HEK293 (cell line): ENCODE data around the gene GGN.

Experiments used
- CTCF ChIA-PET: fragments of 350-600 bp; formaldehyde crosslinking; extraction: SDS; loops from one replicate; lab custom pipeline; 2021; ENCODE audit warnings: antibody characterized with exemption; lab: Yijun Ruan, JAX
- POLR2A ChIA-PET: fragments of 300-600 bp; formaldehyde crosslinking; extraction: SDS; loops from one replicate; lab custom pipeline; 2020; ENCODE audit warnings: antibody characterized with exemption, inconsistent platforms; lab: Yijun Ruan, JAX
- H3K27ac ChIP-seq: fragments of 200-500 bp; sonication (Bioruptor generic); 2 replicates; pipeline ENCODE4 v1.5.1; 2014; ENCODE audit warnings: low read depth, low read length, control low read depth, inconsistent platforms; ENCODE audit errors: extremely low read depth
- H3K36me3 ChIP-seq, 2 experiments: fragments of 200-500 bp in 1 of 2; sonication (Bioruptor generic) in 1 of 2; 1 replicate in 1 of 2; 2 replicates in 1 of 2; pipeline ENCODE4 v1.5.1; 2014 to 2017; ENCODE audit warnings: inconsistent platforms in 2 of 2, low read length in 2 of 2; ENCODE audit not compliant: control insufficient read depth in 2 of 2, insufficient read depth in 1 of 2
- H3K4me1 ChIP-seq: fragments of 200-500 bp; sonication (Bioruptor generic); 2 replicates; pipeline ENCODE4 v1.5.1; 2014; ENCODE audit warnings: mild to moderate bottlenecking, low read length, inconsistent platforms; ENCODE audit not compliant: control insufficient read depth, insufficient read depth
- H3K4me3 ChIP-seq: 2 replicates; pipeline ENCODE4 v1.5.1; 2011; ENCODE audit warnings: low read depth, mild to moderate bottlenecking, control low read depth, low read length, moderate library complexity
- H3K9me3 ChIP-seq: fragments of 200-500 bp; sonication (Bioruptor generic); 2 replicates; pipeline ENCODE4 v1.5.1; 2014; ENCODE audit warnings: low read depth, low read length, inconsistent platforms; ENCODE audit not compliant: control insufficient read depth, insufficient read depth
- BCL11A ChIP-seq: fragments of 450-650 bp; formaldehyde crosslinking; IDR thresholded peaks from 2 replicates; pipeline ENCODE4 v1.5.1; 2016; ENCODE audit warnings: low read depth, missing biosample characterization, missing genetic modification characterization
- EGR2 ChIP-seq: fragments of 450-650 bp; formaldehyde crosslinking; IDR thresholded peaks from 2 replicates; pipeline ENCODE4 v1.5.1; 2016; ENCODE audit warnings: low read depth, missing biosample characterization, missing genetic modification characterization
- SETDB1 ChIP-seq: IDR thresholded peaks from one replicate; pipeline ENCODE4 v1.6.1; 2017; ENCODE audit warnings: mild to moderate bottlenecking, low read length, moderate library complexity, mixed read lengths; ENCODE audit not compliant: insufficient read length
- SP2 ChIP-seq: fragments of 450-650 bp; formaldehyde crosslinking; IDR thresholded peaks from 2 replicates; pipeline ENCODE4 v1.5.1; 2016; ENCODE audit warnings: missing biosample characterization, missing genetic modification characterization
- ZBTB10 ChIP-seq: fragments of 450-650 bp; formaldehyde crosslinking; IDR thresholded peaks from 2 replicates; pipeline ENCODE4 v1.5.1; 2016; ENCODE audit warnings: missing biosample characterization, missing genetic modification characterization
- ZFHX2 ChIP-seq: fragments of 450-650 bp; formaldehyde crosslinking; conservative IDR thresholded peaks from 2 replicates; pipeline ENCODE4 v1.5.1; 2016; ENCODE audit warnings: missing biosample characterization, missing genetic modification characterization
- ZNF155 ChIP-seq: fragments of 450-650 bp; formaldehyde crosslinking; IDR thresholded peaks from 2 replicates; pipeline ENCODE4 v1.5.1; 2016; ENCODE audit warnings: missing biosample characterization, missing genetic modification characterization
- ZNF335 ChIP-seq: fragments of 450-650 bp; formaldehyde crosslinking; conservative IDR thresholded peaks from 2 replicates; pipeline ENCODE4 v1.5.1; 2016; ENCODE audit warnings: missing biosample characterization, missing genetic modification characterization
- ZNF354C ChIP-seq: fragments of 450-650 bp; formaldehyde crosslinking; IDR thresholded peaks from 2 replicates; pipeline ENCODE4 v1.5.1; 2016; ENCODE audit warnings: missing biosample characterization, missing genetic modification characterization, low read depth, borderline replicate concordance
- ZNF366 ChIP-seq: fragments of 450-650 bp; formaldehyde crosslinking; conservative IDR thresholded peaks from 2 replicates; pipeline ENCODE4 v1.5.1; 2016; ENCODE audit warnings: missing biosample characterization, missing genetic modification characterization
- ZNF404 ChIP-seq: fragments of 450-650 bp; formaldehyde crosslinking; IDR thresholded peaks from 2 replicates; pipeline ENCODE4 v1.5.1; 2017; ENCODE audit warnings: missing biosample characterization, missing genetic modification characterization
- ZNF423 ChIP-seq: fragments of 450-650 bp; formaldehyde crosslinking; IDR thresholded peaks from 2 replicates; pipeline ENCODE4 v1.5.1; 2016; ENCODE audit warnings: missing biosample characterization, missing genetic modification characterization
- ZNF621 ChIP-seq: fragments of 450-650 bp; formaldehyde crosslinking; IDR thresholded peaks from 2 replicates; pipeline ENCODE4 v1.5.1; 2017; ENCODE audit warnings: missing biosample characterization, missing genetic modification characterization
- ZNF629 ChIP-seq: fragments of 450-650 bp; formaldehyde crosslinking; IDR thresholded peaks from 2 replicates; pipeline ENCODE4 v1.5.1; 2017; ENCODE audit warnings: missing biosample characterization, missing genetic modification characterization
- ZNF664 ChIP-seq: fragments of 450-650 bp; formaldehyde crosslinking; IDR thresholded peaks from 2 replicates; pipeline ENCODE4 v1.5.1; 2016; ENCODE audit warnings: missing biosample characterization, missing genetic modification characterization
- ZNF701 ChIP-seq: fragments of 450-650 bp; formaldehyde crosslinking; IDR thresholded peaks from 2 replicates; pipeline ENCODE4 v1.5.1; 2016; ENCODE audit warnings: missing biosample characterization, missing genetic modification characterization
- ZSCAN30 ChIP-seq: fragments of 450-650 bp; IDR thresholded peaks from 2 replicates; pipeline ENCODE4 v1.5.1; 2018; ENCODE audit warnings: missing biosample characterization, mild to moderate bottlenecking, missing genetic modification characterization, moderate library complexity
- TF ChIP-seq, protein P1 (sequence below): fragments of 450-650 bp; formaldehyde crosslinking; IDR thresholded peaks from 2 replicates; pipeline ENCODE4 v1.5.1; 2016; ENCODE audit warnings: missing biosample characterization, missing genetic modification characterization
- TF ChIP-seq, protein P2 (sequence below): fragments of 450-650 bp; formaldehyde crosslinking; IDR thresholded peaks from 2 replicates; pipeline ENCODE4 v1.5.1; 2016; ENCODE audit warnings: missing biosample characterization, missing genetic modification characterization

GGN gene

GRCh38 chr19:38399537-38399936, 11.7 kb upstream of the GGN start:
- ChIA-PET CTCF (interaction anchor here (0.6 to 1.2 kb wide), 7 partner anchors 9 to 237 kb away, joined by 3 to 7 read pairs (median 3); partner anchors contain the start of gene CATSPERG), POLR2A (interaction anchor here (1.1 to 1.3 kb wide), 3 partner anchors 8 to 230 kb away, joined by 3 to 5 read pairs (median 4); partner anchors contain the start of gene PSMD8)
- H3K36me3 ChIP-seq, result peaks cover 0 to 2% of the 10 kb centered on the region in 2 experiments; a peak in 1 of 3 replicates

DNA sequence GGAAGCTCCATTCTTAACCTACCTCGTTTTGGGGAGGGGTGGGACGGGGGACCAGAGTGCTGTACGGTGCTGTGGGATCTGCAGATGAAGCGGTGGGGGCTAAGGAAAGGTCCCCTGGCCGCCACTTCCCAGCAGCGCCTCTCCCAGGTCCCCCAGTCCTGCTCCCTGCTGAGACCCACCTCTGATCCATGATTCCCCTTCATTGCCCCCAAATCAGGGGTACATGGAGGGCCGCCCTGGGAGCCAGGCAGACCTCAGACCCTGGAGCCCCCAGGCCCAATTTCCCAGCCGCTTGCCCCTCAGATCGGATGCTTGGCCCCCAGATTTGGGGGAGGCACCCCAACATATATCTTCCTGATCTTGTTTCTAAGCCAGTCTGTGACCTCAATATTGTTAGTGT, 11.2 kb upstream of the GGN start:
- TF ChIP-seq ZBTB10, result 0 out of 2 replicates have a peak, but pooled peaks have one; percentile 55
- no peak for TF ChIP-seq ZNF366
- TF ChIP-seq ZNF404, result no peak
- no peak for TF ChIP-seq ZNF354C (tag by site-specific recombination)
- no peak for TF ChIP-seq ZSCAN30 (tag by site-specific recombination)
- Histone ChIP-seq H3K27ac (no peak overlapping the region), H3K4me1 (peaks cover 10% of the 10 kb centered on the region), H3K36me3 (no peaks in the 10 kb centered on the region; a peak in 1 of 3 replicates), H3K9me3 (no peaks in the 10 kb centered on the region), H3K4me3 (no peak overlapping the region)
- CTCF ChIA-PET, result interaction anchor here (0.6 to 1.2 kb wide), 3 partner anchors 9 to 238 kb away, joined by 3 read pairs; no protein-coding TSS in a partner anchor
- POLR2A ChIA-PET, result interaction anchor here (0.5 to 1.6 kb wide), 5 partner anchors 10 to 231 kb away, joined by 3 to 8 read pairs (median 4); partner anchors contain the start of genes GGN and PSMD8

More at GRCh38 chr19:38399537-38399936, 11.7 kb upstream of the GGN start:
- Histone ChIP-seq H3K4me1 (peaks cover 10% of the 10 kb centered on the region), H3K27ac (no peak overlapping the region), H3K9me3 (no peaks in the 10 kb centered on the region), H3K4me3 (no peak overlapping the region)
- TF ChIP-seq EGR2 (peak; percentile 31; the same call in 1 of the 2 replicates), BCL11A (tag by site-specific recombination) (no peak), ZNF155 (tag by site-specific recombination) (no peak), ZNF629 (tag by site-specific recombination) (no peak), SETDB1 (no peak), ZNF664 (tag by site-specific recombination) (peak; percentile 97), ZNF701 (tag by site-specific recombination) (no peak), ZNF335 (tag by site-specific recombination) (no peak), SP2 (tag by site-specific recombination) (no peak), ZFHX2 (peak; percentile 48), ZNF423 (tag by site-specific recombination) (no peak), ZNF621 (tag by site-specific recombination) (no peak)
- TF ChIP-seq, protein P1, sequence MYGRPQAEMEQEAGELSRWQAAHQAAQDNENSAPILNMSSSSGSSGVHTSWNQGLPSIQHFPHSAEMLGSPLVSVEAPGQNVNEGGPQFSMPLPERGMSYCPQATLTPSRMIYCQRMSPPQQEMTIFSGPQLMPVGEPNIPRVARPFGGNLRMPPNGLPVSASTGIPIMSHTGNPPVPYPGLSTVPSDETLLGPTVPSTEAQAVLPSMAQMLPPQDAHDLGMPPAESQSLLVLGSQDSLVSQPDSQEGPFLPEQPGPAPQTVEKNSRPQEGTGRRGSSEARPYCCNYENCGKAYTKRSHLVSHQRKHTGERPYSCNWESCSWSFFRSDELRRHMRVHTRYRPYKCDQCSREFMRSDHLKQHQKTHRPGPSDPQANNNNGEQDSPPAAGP, result no peak
- TF ChIP-seq, protein P2, sequence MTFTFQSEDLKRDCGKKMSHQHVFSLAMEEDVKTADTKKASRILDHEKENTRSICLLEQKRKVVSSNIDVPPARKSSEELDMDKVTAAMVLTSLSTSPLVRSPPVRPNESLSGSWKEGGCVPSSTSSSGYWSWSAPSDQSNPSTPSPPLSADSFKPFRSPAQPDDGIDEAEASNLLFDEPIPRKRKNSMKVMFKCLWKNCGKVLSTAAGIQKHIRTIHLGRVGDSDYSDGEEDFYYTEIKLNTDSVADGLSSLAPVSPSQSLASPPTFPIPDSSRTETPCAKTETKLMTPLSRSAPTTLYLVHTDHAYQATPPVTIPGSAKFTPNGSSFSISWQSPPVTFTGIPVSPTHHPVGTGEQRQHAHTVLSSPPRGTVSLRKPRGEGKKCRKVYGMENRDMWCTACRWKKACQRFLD (tag by site-specific recombination), result no peak
- TF ChIP-seq, all 188 proteins: peak for 3
